BJ (cell line): ENCODE data around the gene CDC6. TPM values are rescaled to one million over a fixed set of nuclear protein-coding genes. Genes with fewer than 3 reads are reported as not detected.

Experiments
- CTCF ChIA-PET: fragments of 350-600 bp; formaldehyde crosslinking; extraction: SDS; loops from one replicate; lab custom pipeline; 2021; ENCODE audit warnings: antibody characterized with exemption, inconsistent platforms; lab: Yijun Ruan, JAX
- POLR2A ChIA-PET: fragments of 300-600 bp; sonication (Branson Sonifier 250); formaldehyde crosslinking; extraction: SDS; loops from one replicate; lab custom pipeline; 2021; ENCODE audit warnings: antibody characterized with exemption; lab: Charles Lee
- DNase-seq: peaks from one replicate; pipeline ENCODE4 v3.0.0-alpha.2; 2011; ENCODE audit warnings: low read depth
- H3K27me3 ChIP-seq: 2 replicates; pipeline ENCODE4 v1.6.0; 2011; ENCODE audit warnings: low read length; ENCODE audit not compliant: control insufficient read depth, insufficient read depth
- H3K36me3 ChIP-seq: 2 replicates; pipeline ENCODE4 v1.5.1; 2011; ENCODE audit warnings: low read length; ENCODE audit not compliant: control insufficient read depth, insufficient read depth
- H3K4me3 ChIP-seq: 2 replicates; pipeline ENCODE4 v1.5.1; 2011; ENCODE audit warnings: low read depth, mild to moderate bottlenecking, control low read depth, low read length
- CTCF ChIP-seq: IDR thresholded peaks from 2 replicates; pipeline ENCODE4 v1.5.1; 2011; ENCODE audit warnings: low read depth, mild to moderate bottlenecking, control low read depth, inconsistent platforms, low read length, moderate library complexity; ENCODE audit not compliant: insufficient read depth
- polyA plus RNA-seq: library from polyadenylated mRNA; depleted of rRNA; stranded (reverse); fragments of >200 nt; gene quantifications from 2 replicates; pipeline ENCODE4 v1.2.3, GENCODE V29; 2011

Gene CDC6
- polyA plus RNA-seq, 1 experiment = 5.6 TPM

GRCh38 chr17:40318830-40319391 is 31.2 kb downstream of the CDC6 start:
- Histone ChIP-seq H3K27me3 (no peaks in the 10 kb centered on the region), H3K36me3 (no peaks in the 10 kb centered on the region), H3K4me3 (peak overlapping the region; percentile 83)
- peak; percentile 46 for TF ChIP-seq CTCF
- CTCF ChIA-PET = interaction anchor here (0.7 to 30.6 kb wide), 5 partner anchors 9 to 33 kb away, joined by 3 to 762 read pairs (median 8); partner anchors contain the start of genes GJD3 and RARA
- POLR2A ChIA-PET = interaction anchor here (0.5 to 2.0 kb wide), 3 partner anchors 12 to 220 kb away, joined by 3 to 7 read pairs (median 3); no protein-coding TSS in a partner anchor
- no peak for DNase-seq

GRCh38 chr17:40319651-40320540 is 32.2 kb downstream of the CDC6 start:
- TF ChIP-seq CTCF = no peak
- Histone ChIP-seq H3K27me3 (no peaks in the 10 kb centered on the region), H3K36me3 (no peaks in the 10 kb centered on the region), H3K4me3 (peak overlapping the region; percentile 83)
- ChIA-PET CTCF (interaction anchor here (0.6 to 30.6 kb wide), 6 partner anchors 11 to 110 kb away, joined by 3 to 762 read pairs (median 6); partner anchors contain the start of genes GJD3 and RARA), POLR2A (interaction anchor here (0.7 to 2.0 kb wide), 2 partner anchors 13 to 137 kb away, joined by 4 to 7 read pairs; no protein-coding TSS in a partner anchor)
- no peak for DNase-seq

GRCh38 chr17:40320756-40321523 is 33.3 kb downstream of the CDC6 start:
- H3K36me3 ChIP-seq = no peaks in the 10 kb centered on the region
- POLR2A ChIA-PET = interaction anchor here (0.6 kb wide), 2 partner anchors 21 to 234 kb away, joined by 5 to 6 read pairs; no protein-coding TSS in a partner anchor
- H3K4me3 ChIP-seq = peak overlapping the region; percentile 19
- TF ChIP-seq CTCF = no peak
- CTCF ChIA-PET = interaction anchor here (1.5 to 30.6 kb wide), 3 partner anchors 15 to 31 kb away, joined by 3 to 762 read pairs (median 115); partner anchors contain the start of genes GJD3 and RARA
- no peak for DNase-seq
- no peaks in the 10 kb centered on the region for H3K27me3 ChIP-seq

GRCh38 chr17:40321524-40321929 is 33.8 kb downstream of the CDC6 start:
- Histone ChIP-seq H3K4me3 (no peak overlapping the region), H3K27me3 (no peaks in the 10 kb centered on the region), H3K36me3 (no peaks in the 10 kb centered on the region)
- POLR2A ChIA-PET = interaction anchor here (0.6 kb wide), 2 partner anchors 20 to 234 kb away, joined by 5 to 6 read pairs; no protein-coding TSS in a partner anchor
- TF ChIP-seq CTCF = no peak
- no peak for DNase-seq
- CTCF ChIA-PET = interaction anchor here (1.5 to 30.6 kb wide), 3 partner anchors 16 to 32 kb away, joined by 3 to 762 read pairs (median 115); partner anchors contain the start of genes GJD3 and RARA
